Astrocyte (in vitro differentiated cells and primary cell): ENCODE measurements around the gene MBNL1. TPM values are rescaled to one million over a fixed set of nuclear protein-coding genes. Genes with fewer than 3 reads are reported as not detected.

Source experiments
- DNase-seq: peaks from one replicate; pipeline ENCODE4 v3.0.0-alpha.2; 2010; ENCODE audit warnings: low read depth
- FAIRE-seq: peaks from 2 replicates; lab custom pipeline; 2011; peaks lifted over from hg19 to GRCh38; lab: Jason Lieb, UNC
- H2AFZ ChIP-seq: 2 replicates; pipeline ENCODE4 v1.6.0; 2012; ENCODE audit warnings: low read depth, low read length, inconsistent platforms
- H3K27ac ChIP-seq: 2 replicates; pipeline ENCODE4 v1.5.1; 2011; ENCODE audit warnings: low read depth, low read length, inconsistent platforms
- H3K27me3 ChIP-seq: 2 replicates; pipeline ENCODE4 v1.6.0; 2011; ENCODE audit warnings: low read length, inconsistent platforms; ENCODE audit not compliant: insufficient read depth
- H3K36me3 ChIP-seq: 2 replicates; pipeline ENCODE4 v1.5.1; 2011; ENCODE audit warnings: low read length, inconsistent platforms; ENCODE audit not compliant: insufficient read depth
- H3K4me1 ChIP-seq: 2 replicates; pipeline ENCODE4 v1.5.1; 2011; ENCODE audit warnings: low read length, inconsistent platforms; ENCODE audit not compliant: insufficient read depth
- H3K4me2 ChIP-seq: 2 replicates; pipeline ENCODE4 v1.6.0; 2012; ENCODE audit warnings: low read length, inconsistent platforms
- H3K4me3 ChIP-seq: 2 replicates; pipeline ENCODE4 v1.5.1; 2011; ENCODE audit warnings: low read depth, mild to moderate bottlenecking, low read length, inconsistent platforms; ENCODE audit not compliant: insufficient read depth
- H3K79me2 ChIP-seq: 2 replicates; pipeline ENCODE4 v1.6.0; 2012; ENCODE audit warnings: mild to moderate bottlenecking, low read length, inconsistent platforms; ENCODE audit not compliant: insufficient read depth
- H3K9ac ChIP-seq: 2 replicates; pipeline ENCODE4 v1.6.0; 2012; ENCODE audit warnings: mild to moderate bottlenecking, low read length, inconsistent platforms
- H3K9me3 ChIP-seq: 2 replicates; pipeline ENCODE4 v1.5.1; 2012; ENCODE audit warnings: low read depth, mild to moderate bottlenecking, low read length, inconsistent platforms; ENCODE audit not compliant: insufficient read depth
- H4K20me1 ChIP-seq: 2 replicates; pipeline ENCODE4 v1.6.0; 2012; ENCODE audit warnings: low read length, inconsistent platforms; ENCODE audit not compliant: insufficient read depth
- H3K27ac Mint-ChIP-seq: one replicate; pipeline ENCODE4 v1.8.0; 2021; ENCODE audit warnings: mild to moderate bottlenecking, mixed read lengths; ENCODE audit not compliant: unreplicated experiment
- H3K27me3 Mint-ChIP-seq: one replicate; pipeline ENCODE4 v1.8.0; 2021; ENCODE audit warnings: low read depth, mixed read lengths; ENCODE audit not compliant: unreplicated experiment
- H3K36me3 Mint-ChIP-seq: one replicate; pipeline ENCODE4 v1.8.0; 2021; ENCODE audit warnings: low read depth, mixed read lengths; ENCODE audit not compliant: unreplicated experiment
- H3K4me1 Mint-ChIP-seq: one replicate; pipeline ENCODE4 v1.8.0; 2021; ENCODE audit warnings: low read depth, mixed read lengths; ENCODE audit not compliant: unreplicated experiment
- H3K4me3 Mint-ChIP-seq: one replicate; pipeline ENCODE4 v1.8.0; 2021; ENCODE audit warnings: mild to moderate bottlenecking, moderate library complexity, mixed read lengths; ENCODE audit not compliant: unreplicated experiment
- H3K9me3 Mint-ChIP-seq: one replicate; pipeline ENCODE4 v1.8.0; 2021; ENCODE audit warnings: mild to moderate bottlenecking, mixed read lengths; ENCODE audit not compliant: unreplicated experiment
- EZH2 ChIP-seq: IDR thresholded peaks from 2 replicates; pipeline ENCODE4 v1.6.1; 2012; ENCODE audit warnings: mild to moderate bottlenecking, low read length, inconsistent platforms; ENCODE audit not compliant: insufficient read depth
- total RNA-seq: library from RNA; stranded (reverse); gene quantifications from 2 replicates; pipeline ENCODE4 v1.2.1, GENCODE V29; 2021
- TF ChIP-seq, protein P1 (sequence below): IDR thresholded peaks from 2 replicates; pipeline ENCODE4 v1.5.1; 2011; ENCODE audit warnings: low read depth, mild to moderate bottlenecking, inconsistent platforms, low read length, moderate library complexity; ENCODE audit not compliant: insufficient read depth

Gene MBNL1
- total RNA-seq, 1 donor from 2014 or later, result 93.1 TPM

DNA sequence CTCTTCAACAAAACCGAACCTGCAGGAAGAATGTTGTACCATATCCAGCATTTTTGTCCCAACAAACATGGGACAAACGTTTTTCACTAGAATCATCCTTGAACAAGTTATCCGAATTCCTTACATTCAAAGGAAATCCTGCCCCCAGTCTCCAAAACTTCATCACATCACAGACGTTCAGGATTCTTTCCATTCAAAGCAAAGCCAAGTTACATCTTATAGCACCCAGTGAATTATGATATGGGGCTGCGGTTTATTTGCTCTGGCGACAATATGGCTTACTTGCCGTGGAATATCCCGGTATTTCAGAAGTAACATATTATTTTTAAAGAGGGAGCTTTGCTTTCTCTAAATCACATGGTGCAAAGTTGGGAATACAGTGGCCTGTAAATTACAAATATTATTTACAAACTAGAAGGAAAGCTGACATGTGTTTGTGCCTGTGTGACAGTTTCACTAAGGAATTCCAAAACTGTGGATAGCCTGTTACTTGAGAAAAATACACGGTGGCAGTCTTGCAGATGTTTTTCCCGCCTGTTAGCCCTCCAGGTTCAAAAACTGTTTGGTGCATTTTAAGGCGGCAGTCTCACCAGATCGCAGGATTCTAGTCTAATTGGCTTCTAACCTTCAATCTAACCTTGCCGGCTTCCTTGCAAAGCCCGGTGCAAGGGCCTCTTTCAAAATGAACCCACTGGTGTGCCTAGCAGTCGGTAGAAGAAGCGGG lies 736 bp upstream of the MBNL1 start:
- Mint-ChIP-seq H3K4me3 (peak overlapping the region; percentile 90), H3K4me1 (peaks cover 31% of the 10 kb centered on the region), H3K36me3 (peaks cover 3% of the 10 kb centered on the region), H3K27me3 (no peaks in the 10 kb centered on the region), H3K9me3 (no peaks in the 10 kb centered on the region), H3K27ac (peak overlapping the region; percentile 96)
- peaks cover 60% of the 10 kb centered on the region for H3K79me2 ChIP-seq
- FAIRE-seq, result no peak
- H3K36me3 ChIP-seq, result no peaks in the 10 kb centered on the region
- no peak for DNase-seq
- no peaks in the 10 kb centered on the region for H3K9me3 ChIP-seq
- H3K4me2 ChIP-seq, result peak overlapping the region; percentile 77
- peak overlapping the region; percentile 90 for H3K4me3 ChIP-seq
- no peaks in the 10 kb centered on the region for H3K27me3 ChIP-seq
- H2AFZ ChIP-seq, result peak overlapping the region; percentile 59
- H3K27ac ChIP-seq, result peak overlapping the region; percentile 93
- peaks cover 12% of the 10 kb centered on the region for H4K20me1 ChIP-seq
- peak overlapping the region; percentile 92 for H3K9ac ChIP-seq
- peaks cover 27% of the 10 kb centered on the region for H3K4me1 ChIP-seq
- no peak for TF ChIP-seq EZH2
- TF ChIP-seq, protein P1, sequence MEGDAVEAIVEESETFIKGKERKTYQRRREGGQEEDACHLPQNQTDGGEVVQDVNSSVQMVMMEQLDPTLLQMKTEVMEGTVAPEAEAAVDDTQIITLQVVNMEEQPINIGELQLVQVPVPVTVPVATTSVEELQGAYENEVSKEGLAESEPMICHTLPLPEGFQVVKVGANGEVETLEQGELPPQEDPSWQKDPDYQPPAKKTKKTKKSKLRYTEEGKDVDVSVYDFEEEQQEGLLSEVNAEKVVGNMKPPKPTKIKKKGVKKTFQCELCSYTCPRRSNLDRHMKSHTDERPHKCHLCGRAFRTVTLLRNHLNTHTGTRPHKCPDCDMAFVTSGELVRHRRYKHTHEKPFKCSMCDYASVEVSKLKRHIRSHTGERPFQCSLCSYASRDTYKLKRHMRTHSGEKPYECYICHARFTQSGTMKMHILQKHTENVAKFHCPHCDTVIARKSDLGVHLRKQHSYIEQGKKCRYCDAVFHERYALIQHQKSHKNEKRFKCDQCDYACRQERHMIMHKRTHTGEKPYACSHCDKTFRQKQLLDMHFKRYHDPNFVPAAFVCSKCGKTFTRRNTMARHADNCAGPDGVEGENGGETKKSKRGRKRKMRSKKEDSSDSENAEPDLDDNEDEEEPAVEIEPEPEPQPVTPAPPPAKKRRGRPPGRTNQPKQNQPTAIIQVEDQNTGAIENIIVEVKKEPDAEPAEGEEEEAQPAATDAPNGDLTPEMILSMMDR, result no peak

DNA sequence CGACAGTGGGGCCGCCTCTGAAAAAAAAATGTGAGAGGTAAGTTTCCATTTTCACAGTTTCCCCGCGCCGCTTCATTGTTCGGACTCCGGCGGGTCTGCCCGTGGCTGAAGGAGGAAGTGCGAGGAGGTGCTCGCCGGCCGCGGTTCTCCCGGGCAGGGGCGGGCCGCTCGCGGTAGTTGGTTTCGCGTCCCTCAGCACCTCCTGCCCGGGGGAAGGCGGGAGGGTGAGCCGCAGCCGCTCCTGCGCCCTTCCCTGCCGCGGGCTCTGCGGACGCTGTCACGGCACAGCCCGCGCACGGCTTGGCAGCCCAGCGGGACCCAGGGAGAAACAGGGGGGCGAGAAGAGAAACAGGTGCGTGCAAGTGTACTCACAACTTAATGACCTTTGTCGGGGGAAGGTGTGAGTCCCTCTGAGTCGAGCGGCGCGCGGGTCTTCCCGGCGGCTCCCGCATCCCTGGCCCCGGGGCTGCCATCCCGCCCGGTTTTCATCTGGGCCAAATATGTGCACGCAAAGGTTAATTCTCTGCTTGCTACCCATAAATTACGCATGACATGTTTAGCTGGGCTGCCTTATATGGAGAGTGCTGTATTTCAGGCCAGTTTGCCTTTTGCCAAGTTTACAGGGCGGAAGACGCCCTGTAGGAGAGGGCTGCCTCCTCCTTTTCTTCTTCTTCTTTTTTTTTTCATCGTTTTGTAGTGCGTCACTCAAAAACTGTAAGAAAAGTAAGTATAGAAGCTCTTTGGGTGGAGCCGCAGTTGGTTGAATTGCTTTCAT lies 514 bp downstream of the MBNL1 start:
- Histone ChIP-seq H3K27ac (peak overlapping the region; percentile 93), H3K9ac (peak overlapping the region; percentile 92), H3K79me2 (peaks cover 73% of the 10 kb centered on the region), H3K4me1 (peaks cover 28% of the 10 kb centered on the region), H3K4me2 (peak overlapping the region; percentile 77), H3K9me3 (no peaks in the 10 kb centered on the region), H3K36me3 (no peaks in the 10 kb centered on the region), H2AFZ (peak overlapping the region; percentile 45), H4K20me1 (peaks cover 13% of the 10 kb centered on the region), H3K4me3 (peak overlapping the region; percentile 90), H3K27me3 (no peaks in the 10 kb centered on the region)
- FAIRE-seq, result no peak
- TF ChIP-seq EZH2, result no peak
- TF ChIP-seq, protein P1, result no peak
- Mint-ChIP-seq H3K27ac (peak overlapping the region; percentile 96), H3K4me1 (peaks cover 33% of the 10 kb centered on the region), H3K36me3 (peaks cover 3% of the 10 kb centered on the region), H3K4me3 (peak overlapping the region; percentile 99), H3K9me3 (no peaks in the 10 kb centered on the region), H3K27me3 (no peaks in the 10 kb centered on the region)
- peak; percentile 92 for DNase-seq
